Renal pelvis (tissue), 12 donors: Measurements from ENCODE around the gene GRIK3. TPM values are rescaled to one million over a fixed set of nuclear protein-coding genes. Genes with fewer than 3 reads are reported as not detected.
"Not testable (repeated sequence)": the region's sequence is repeated elsewhere in the genome, so short reads cannot be mapped to it uniquely, and the experiment has no call there.

Experiments
- DNase-seq: peaks from one replicate; pipeline ENCODE4 v3.0.0-alpha.2; 2013
- long read RNA-seq, 16 experiments: transcript quantifications; one replicate each; lab custom pipeline, GENCODE V29; 2026
- polyA plus RNA-seq, 3 donors: library from polyadenylated mRNA; unstranded; fragments of 120-200 nt; gene quantifications; one replicate each; pipeline ENCODE4 v1.2.1, GENCODE V29; 2013; ENCODE audit not compliant: insufficient read length in 3 of 3

The GRIK3 gene
- 1 to 10 TPM; 3.2 to 4.0 (median 3.3) TPM for polyA plus RNA-seq
- long read RNA-seq, donor 1, result 0 reads
- long read RNA-seq, donor 2, result 0 reads
- long read RNA-seq, donor 3, result 0 reads
- long read RNA-seq, donor 4, result 0 reads
- long read RNA-seq, donor 5, result 0 reads
- long read RNA-seq, donor 6, result 0 reads
- long read RNA-seq, donor 7, result 0 reads
- long read RNA-seq, donor 8, result 0 reads
- long read RNA-seq, donor 9, result 0 reads
- long read RNA-seq, donor 10, result 0 reads
- long read RNA-seq, donor 11, result 0 reads
- long read RNA-seq, donor 12, result 0 reads
- long read RNA-seq, donor 13, result 0 reads
- long read RNA-seq, donor 14, result 0 reads
- long read RNA-seq, donor 15, result 0 reads
- long read RNA-seq, donor 16, result 0 reads

DNA sequence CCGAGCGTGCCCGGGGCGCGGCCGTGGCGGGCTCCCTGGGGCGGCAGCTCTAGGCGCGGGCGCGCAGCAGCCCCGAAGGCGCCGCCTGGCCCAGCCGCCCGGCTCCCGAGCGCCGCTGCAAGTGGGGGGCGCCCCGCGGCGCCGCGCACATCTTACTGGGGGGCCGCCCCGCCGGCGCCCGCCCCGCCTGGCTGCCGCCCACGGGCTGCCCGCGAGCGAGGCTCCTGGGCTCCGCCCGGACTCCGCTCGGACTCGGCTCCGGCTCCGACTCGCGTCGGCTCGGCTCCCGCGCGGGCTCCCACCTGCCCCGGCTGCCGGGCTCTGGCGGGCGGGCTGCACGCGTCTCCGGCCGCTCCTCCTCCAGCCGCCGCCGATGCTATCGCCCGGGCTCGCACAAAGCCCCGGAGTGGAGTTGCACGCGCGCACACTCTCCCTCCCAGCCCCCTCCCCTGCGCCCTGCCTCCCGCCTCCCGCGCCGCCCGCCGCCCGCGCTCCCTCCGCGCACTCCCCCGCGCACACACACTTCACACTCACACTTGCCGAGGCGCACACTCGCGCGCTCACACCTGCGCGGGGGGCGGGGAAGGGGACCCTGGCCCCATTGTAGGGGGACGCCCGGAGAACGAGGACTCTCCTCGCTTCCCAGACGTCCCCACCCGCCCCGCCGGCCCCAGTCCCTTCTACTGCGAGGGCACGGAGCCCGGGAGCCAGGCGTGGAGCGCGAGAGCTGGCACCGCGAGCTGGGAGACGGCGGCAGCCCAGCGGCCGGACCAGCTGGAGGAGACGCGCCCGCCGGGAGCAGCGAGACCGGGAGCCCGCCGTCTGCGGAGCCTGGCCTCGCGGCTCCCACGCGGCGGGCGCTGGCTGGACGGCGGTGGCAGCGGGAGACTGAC lies at the start of gene GRIK3:
TSS of gene GRIK3 (minus strand) at position 395 of the 893 bp plus-strand sequence. CDS start 407 bp downstream, outside the sequence.
- no peak for DNase-seq

DNA sequence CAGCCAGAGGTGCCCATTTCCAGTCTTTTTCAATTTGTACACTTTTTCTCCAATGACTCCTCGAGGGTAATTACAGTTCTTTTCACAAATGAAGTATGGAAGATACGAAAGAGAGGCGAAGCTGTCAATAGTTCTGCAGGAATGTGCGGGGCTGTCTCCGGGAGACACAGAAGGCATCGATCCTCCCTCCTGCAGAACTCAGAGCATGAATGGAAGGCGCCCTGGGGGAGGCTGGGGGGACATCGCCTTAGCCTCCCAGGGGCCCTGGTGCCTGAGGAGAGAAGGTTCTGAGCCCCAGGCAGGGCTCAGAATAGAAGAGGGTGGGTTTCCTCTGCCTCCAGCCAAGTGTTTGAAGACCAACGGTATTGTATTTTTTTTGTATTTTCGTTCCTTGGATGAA lies 49.7 kb upstream of the GRIK3 start:
- no peak for DNase-seq

DNA sequence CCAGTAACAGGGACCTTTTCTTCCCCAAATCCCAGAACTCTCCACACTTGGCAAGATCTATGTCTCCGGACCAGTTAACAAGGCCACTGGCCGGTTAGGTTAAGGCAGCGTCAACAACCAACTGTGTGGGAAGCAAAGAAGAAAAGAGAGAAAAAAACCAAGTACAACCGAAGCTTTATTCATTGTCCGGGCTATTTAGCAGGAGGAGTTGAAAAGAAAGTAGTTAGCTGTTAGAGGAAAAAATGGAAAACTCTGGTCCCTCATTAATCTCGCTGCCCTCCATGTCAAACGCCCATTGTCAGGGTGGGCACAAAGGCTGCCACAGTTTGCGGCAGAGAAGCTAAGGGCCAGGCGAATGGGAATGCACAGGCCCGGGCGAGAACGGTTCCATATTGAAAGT lies 49.3 kb upstream of the GRIK3 start:
- DNase-seq, result no peak

DNA sequence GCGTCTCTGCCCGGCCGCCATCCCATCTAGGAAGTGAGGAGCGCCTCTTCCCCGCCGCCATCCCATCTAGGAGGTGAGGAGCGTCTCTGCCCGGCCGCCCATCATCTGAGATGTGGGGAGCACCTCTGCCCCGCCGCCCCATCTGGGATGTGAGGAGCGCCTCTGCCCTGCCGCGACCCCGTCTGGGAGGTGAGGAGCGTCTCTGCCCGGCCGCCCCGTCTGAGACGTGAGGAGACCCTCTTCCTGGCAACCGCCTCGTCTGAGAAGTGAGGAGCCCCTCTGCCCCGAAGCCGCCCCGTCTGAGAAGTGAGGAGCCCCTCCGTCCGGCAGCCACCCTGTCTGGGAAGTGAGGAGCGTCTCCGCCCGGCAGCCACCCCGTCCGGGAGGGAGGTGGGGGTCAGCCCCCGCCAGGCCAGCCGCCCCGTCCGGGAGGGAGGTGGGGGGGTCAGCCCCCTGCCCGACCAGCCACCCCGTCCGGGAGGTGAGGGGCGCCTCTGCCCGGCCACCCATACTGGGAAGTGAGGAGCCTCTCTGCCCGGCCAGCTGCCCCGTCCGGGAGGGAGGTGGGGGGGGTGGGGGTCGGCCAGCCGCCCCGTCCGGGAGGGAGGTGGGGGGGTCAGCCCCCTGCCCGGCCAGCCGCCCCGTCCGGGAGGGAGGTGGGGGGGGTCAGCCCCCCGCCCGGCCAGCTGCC lies 46.1 kb upstream of the GRIK3 start:
- DNase-seq, result not testable (repeated sequence)

DNA sequence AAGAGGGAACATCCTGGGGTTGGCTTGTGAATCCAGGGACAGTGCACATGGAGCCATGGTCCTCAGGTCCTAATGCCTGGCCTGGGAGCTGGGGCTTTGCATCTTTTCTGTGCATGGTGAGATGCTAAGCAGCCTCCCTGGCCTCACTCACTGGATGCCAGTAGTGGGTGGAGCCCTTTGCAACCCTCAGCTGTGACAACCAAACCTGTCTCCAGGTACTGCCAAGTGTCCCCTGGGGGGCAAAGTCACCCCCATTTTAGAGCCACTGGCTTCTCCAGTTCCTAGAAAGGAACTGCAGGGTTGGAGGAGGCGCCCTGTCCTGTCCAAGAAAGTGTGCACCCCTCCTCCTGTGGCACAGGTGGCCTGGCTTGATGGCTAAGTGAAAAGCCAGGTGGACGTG lies 44.6 kb upstream of the GRIK3 start:
- DNase-seq, result no peak

DNA sequence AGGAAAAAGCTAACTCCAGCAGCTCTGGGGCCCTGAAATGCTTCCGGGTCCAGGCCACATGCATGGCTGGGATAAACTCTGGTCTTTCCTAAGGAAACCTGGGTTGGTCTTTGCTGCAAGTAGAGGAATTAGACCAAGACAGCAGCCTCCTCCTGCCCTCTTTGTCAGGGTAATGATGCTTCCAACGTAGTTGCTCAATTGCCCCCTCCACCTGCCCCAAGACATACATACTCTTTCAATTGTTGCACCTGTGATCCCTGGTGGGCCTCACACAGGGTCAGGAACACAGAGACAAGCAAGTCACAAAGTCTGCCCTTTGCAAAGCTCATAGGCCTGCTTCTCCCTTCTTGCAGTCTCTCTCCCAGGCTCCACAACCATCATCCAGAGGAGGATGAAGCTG lies 41.9 kb upstream of the GRIK3 start:
- no peak for DNase-seq

DNA sequence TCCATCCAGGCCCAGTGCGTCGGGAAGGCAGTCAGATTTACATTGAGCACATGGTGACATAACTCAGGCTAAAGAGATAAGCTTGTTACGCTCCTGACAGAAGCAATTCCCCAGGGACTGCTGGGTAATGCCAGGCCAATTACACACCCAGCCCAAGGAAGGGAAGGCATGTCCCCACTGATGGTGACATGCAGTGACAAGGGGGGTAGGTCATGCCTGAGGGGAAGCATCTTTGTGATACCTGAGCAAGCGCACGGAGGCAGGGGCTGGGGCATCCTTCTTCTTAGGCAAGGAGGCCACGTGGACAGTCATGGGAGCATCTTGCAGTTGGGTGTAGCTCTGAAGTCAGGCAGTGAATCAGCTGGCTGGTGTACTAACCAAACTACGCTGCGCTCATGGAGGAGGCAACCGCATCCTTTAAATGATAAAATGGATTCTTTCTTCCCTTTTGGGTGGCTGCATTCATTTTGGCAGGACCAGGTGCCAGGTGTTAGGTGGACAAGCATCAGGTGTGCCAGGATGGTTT lies 39.6 kb upstream of the GRIK3 start:
- DNase-seq, result no peak

DNA sequence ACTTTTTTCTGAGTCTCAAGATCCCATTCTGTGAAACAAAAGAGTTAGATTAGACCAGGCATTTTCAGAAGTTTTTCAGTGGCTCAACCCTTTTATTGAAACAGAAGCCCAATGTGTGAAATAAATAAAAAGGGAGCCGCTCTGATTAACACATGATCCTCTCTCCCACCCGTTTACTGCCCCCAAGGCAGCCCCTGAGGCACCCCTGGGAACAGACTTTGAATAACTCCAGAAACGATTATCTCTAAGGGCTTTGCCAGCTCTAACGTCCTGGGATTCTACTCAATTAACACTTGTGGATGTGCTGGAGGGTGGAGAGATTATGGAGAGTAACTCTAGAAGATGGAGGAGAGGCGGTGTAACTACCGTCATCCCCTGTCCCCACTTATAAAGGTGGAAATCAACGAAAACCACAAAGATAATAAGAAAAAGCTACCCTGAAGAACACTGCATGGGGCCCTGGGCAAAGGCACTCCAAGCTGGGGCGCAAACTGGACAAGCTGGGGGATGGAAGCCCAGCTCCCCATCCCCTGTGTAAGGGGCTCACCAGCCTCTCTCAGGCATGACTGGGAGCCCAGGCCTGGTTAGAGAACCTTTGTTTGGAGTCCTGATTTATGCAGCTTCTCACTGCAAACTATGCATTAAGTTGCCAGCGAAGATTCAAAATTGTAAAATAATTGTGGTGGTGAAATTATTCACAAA lies 39.0 kb upstream of the GRIK3 start:
- DNase-seq, result no peak

DNA sequence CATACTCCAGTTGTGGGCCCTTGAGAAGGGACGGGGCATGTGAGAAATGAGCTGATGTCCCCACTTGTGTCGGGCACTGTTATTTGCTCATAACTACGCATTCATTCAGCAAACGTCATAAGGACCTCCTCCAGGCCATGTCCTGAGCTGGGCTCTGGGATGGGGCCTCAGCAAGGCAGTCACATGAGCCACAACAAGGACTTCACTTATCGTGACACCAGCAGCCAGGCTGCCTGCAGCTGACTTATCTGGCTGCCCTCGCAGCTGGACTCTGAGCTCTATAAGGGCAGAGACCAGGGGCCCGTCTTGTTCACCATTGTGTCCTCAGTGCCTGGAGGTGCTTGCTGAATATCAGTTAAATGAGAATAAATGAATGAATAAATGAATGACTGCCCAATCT lies 37.5 kb upstream of the GRIK3 start:
- no peak for DNase-seq

DNA sequence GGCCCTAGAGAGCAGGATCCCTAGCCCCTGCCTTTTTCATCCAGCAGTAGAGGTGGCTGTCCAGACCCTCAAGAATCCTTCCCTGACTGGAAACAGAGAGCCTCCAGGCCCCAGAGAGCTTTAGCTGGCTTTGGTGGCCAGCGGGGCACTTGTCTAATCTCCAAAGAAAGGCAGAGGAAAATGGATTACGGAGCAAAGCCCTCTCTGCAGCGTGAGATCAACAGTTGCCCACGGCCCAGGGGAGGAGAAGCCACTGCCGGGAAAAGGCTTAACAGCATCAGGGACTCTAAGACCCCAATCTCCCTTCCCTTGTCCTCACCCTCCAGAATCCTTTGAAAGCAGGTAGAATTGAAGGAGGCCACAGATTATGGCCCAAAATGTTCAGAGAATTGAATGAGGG lies 35.8 kb upstream of the GRIK3 start:
- DNase-seq, result no peak

DNA sequence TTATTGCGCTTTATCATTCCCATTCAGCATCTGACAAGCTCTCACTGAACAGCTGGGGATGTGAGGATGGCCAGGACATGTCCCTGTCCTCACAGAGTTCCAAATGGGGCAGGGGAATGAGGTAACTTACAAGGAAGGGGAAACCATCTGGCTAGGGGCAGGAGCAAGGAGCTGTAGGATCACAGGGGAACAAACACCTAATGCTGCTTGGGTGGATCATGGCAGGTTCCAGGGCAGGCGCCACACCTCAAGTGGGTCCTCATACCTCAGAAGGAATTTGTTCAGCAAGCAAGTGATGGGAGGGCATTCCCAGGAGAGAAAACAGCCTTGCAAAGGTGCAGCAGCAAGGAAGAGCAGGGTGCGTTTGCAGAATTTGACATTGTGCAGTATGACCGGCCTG lies 35.1 kb upstream of the GRIK3 start:
- no peak for DNase-seq

DNA sequence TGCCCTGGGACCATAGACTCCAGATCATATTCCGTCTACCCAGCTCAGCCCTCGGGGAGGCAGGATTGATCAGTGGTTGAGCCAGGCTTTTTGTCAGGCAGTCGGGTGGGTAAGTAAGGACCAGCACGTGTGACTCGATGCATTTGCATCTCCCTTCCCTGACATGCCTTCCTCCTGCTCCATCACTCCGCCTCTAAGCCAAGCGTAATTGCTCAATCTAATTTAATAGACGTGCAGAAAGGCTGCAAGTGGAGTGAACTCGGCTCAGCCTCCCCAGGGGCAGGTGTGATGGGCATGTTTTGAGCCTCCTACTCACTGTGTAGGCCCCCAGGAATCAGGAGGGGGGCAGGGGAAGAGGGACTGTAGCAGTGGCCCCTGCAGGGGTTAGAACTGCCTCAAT lies 34.6 kb upstream of the GRIK3 start:
- no peak for DNase-seq

DNA sequence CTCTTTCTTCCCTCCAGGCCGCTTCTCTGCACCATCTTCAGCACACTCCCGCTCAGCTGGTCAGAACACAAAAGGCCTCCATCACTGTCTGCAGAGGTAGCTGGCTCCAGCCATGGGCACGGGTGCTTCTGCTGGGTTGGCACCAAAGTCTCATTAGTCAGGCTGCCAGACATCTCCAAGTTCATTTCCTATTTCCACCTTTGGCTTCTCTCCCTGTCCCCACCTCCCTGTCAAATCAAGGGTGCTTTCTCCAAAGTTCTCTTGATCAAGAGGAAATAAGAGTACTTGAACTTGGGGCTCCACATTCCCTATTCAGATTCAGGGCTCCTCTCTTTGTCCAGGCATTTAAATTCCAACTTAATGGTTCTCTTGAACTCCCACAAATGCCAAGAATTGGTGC lies 33.9 kb upstream of the GRIK3 start:
- DNase-seq, result no peak

DNA sequence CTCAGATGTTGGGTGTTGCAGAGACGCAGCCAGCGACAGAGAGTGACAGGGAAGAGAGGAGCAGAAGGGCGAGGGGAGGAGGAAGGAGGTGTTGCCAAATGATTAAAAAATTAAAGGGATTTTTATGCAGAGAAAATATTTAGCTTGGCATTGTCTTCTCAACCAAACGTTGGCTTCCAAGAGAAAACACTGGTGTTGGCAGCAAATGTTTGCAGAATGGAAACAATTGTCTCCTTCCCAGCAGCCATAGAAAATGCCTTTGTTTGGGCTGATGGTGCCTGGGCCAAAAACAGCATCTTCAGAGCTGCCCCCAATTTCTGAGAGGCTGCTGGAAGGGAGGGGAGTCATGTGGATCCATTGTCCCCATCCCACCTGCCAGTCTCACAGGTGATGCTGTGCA lies 29.7 kb upstream of the GRIK3 start:
- no peak for DNase-seq

DNA sequence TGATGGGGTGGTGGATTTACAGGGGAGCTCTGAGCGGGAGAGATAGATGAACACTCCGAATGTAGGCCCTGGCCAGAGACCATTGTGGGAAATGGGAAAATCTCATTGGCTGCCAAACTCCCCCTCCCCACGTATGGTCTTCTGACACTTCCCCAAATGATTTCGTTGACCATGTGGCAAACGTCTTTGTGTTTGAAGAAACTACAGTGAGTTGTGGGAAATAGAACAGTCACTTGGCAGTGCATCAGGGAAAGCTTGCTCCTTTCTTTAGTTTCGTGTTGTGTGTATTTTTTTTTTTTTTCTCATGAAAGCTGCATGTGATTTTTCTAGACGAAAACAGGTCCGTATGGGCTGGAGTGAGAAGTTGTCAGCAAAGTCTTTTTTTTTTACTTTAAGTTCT lies 25.0 kb upstream of the GRIK3 start:
- DNase-seq, result no peak

DNA sequence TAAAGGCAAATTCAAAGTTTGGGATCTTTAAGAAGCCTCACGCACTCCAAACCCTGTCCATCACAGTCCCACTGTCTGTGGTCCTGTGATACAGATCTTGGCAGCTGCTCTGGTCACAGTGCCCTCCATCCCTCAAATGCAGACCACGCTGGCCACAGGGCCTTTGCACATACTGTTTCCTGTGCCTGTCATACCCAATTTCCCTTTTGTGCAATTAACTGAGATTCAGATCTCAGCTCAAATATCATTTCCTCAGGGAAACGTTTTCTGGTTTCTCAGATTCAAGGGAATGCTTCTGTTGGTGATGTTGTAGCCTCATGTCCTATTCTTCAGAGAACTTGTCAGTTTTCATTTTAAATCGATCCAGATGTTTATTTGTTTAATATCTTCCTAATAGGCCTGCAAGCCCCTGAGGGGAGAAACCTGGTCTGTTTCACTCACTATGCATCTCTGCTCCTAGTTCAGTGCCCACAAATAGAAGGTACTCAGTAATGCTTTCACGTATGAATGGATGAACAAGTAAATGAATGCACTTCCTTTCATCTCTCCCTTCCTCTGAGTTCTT lies 24.2 kb upstream of the GRIK3 start:
- no peak for DNase-seq

DNA sequence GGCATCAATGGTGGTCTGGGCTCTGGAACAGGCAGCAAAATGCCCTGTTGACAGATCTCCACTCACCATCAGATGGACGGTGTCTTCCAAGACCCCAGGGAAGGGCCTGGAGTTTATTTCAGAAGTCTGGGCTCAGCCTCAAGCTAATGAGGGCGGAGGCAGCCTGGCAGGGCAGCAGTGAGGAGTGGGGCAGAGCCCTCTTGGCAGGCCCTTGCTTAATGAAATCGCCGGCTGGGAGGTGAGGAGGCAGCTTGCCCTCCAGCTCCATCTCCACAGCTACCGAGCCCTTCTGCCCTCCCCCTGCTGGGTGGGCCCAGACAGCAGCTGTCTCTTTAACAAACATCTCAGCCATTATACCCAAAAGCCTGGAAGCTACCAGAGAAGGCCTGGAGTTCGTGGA lies 22.0 kb upstream of the GRIK3 start:
- no peak for DNase-seq

DNA sequence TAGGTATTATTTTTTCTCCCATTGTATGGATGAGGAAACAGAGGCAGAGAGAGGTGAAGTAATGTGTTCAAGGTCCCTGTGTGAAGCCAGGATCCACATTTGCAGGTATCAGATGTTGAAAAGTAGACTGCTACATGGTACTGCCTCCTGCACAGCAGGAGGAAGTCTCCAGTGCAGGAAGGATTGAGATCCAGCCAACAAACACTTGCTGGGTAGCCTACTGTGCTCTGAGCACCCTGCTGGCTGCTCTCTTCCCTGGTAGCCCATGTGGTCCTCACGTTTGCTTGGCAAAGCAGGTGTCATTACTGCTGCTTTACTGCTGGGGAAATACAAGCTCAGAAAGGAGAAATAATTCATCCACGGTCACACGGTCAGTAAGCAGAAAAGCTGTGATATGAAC lies 21.3 kb upstream of the GRIK3 start:
- no peak for DNase-seq

DNA sequence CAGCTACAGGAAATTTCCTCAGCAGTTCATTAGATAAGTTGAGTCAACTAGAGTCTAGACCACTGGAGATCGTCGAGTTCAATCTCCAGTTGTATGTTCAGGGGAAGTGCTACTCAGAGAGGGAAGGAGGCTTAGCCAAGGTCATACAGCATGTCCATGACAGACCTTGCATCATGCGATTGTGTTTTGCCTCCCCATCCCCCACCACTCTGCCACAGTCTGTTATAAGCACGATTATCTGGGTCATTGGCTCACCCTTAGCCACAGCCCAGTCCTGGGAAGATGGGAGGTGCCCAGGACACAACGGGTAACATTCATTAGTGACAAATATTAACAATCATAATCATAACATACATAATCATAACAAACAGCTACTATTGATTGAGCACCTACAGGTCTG lies 18.9 kb upstream of the GRIK3 start:
- no peak for DNase-seq

DNA sequence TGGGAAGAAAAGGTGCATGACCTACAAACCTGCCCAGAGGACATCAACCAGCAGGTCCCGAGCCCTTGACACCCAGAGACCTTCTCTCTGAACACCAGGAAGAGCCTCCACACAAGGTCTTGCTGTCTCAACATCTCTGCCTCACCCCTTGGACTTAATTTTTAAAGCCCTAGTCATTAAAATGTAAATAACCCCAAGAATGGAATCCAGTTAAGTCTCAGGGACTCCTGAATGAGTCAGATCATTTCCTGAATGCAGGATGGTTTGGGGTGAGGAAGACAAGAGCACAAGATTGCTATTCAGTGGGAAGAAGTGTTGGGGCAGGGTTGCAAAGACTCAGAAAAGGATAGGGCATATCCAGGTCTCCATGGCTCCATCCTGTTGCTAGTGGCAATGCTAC lies 17.8 kb upstream of the GRIK3 start:
- DNase-seq, result no peak

DNA sequence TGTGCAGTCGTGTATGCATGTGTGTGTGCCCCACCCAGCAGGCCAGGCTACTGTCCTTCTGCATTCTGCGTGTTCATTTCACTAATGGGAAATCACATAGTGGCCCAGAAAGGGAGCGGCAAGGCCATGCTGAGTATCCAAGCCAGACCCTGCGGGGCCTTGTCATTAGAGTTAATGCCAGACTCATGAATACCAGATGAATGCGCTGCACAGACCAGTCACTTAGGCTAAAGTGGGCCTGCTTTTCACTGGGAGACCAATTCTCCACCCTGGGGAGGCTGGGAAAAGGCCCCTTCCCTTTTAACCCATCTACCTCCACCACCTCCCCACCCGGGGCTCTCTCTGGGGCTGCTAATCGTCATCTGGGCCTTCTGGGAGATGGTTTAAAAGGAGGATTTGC lies 17.0 kb upstream of the GRIK3 start:
- no peak for DNase-seq

DNA sequence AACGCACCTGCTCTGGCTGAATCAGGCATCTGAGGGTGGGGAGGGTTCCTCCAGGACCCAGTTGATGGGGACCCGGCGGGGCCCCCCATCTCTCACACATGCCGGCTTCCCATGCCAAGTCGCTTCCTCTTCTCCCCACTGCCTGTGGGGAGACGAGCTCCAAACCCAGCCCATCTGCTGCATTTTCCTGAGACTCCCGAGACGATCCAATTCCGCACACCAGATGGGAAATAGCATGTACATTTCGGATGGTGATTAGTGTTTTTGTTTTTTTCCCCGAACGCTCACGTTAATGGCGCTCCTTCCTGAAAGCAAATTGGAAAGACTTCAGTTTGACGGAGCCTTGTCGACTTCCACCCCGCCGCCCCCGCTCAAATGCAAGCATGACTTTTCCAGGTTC lies 13.2 kb upstream of the GRIK3 start:
- DNase-seq, result no peak
